Psoas muscle (tissue), 8 donors: ENCODE results near the gene ZBTB46. TPM values are rescaled to one million over a fixed set of nuclear protein-coding genes. Genes with fewer than 3 reads are reported as not detected.

Experiments used
- ATAC-seq, 4 donors: fragments of 200-7000 bp; cut with Tn5 transposase; one replicate each; pipeline ENCODE4 v1.9.1; 2020; ENCODE audit warnings: moderate library complexity in 3 of 4, mild to moderate bottlenecking in 2 of 4
- DNase-seq, 2 donors: peaks; one replicate each; pipeline ENCODE4 v3.0.0-alpha.2; 2020
- H3K27ac ChIP-seq: fragments of 200-600 bp; one replicate; pipeline ENCODE4 v1.8.0; 2022
- H3K27me3 ChIP-seq, 3 donors: fragments of 200-600 bp in 1 of 3; one replicate each; pipeline versions ENCODE4 v1.6.1 to v1.8.0; 2013 to 2022; ENCODE audit warnings: low read length in 2 of 3, mild to moderate bottlenecking in 2 of 3, moderate library complexity in 1 of 3; ENCODE audit not compliant: insufficient read depth in 3 of 3
- H3K36me3 ChIP-seq, 2 donors: fragments of 200-600 bp in 1 of 2; one replicate each; pipeline versions ENCODE4 v1.6.1 to v1.8.0; 2013 to 2022; ENCODE audit warnings: low read depth in 1 of 2, mild to moderate bottlenecking in 1 of 2, moderate library complexity in 1 of 2; ENCODE audit not compliant: insufficient read depth in 1 of 2
- H3K4me1 ChIP-seq: fragments of 200-600 bp; one replicate; pipeline ENCODE4 v1.8.0; 2022
- H3K4me3 ChIP-seq: fragments of 200-600 bp; one replicate; pipeline ENCODE4 v1.8.0; 2022; ENCODE audit warnings: mild to moderate bottlenecking
- H3K9me3 ChIP-seq: fragments of 200-600 bp; one replicate; pipeline ENCODE4 v1.8.0; 2022
- WGBS, 3 donors: extraction: QIAGEN DNeasy Blood & Tissue Kit; methylation state at CpG; one replicate each; pipeline versions ENCODE4 v1.1.6 to v1.1.7; 2013; 5-methylcytosine and 5-hydroxymethylcytosine counted together
- intact Hi-C, 2 donors: fragments of 100-400 bp; cut with DNase I; formaldehyde crosslinking; loops; one replicate each; pipeline versions ENCODE4 v1.11.0 to v1.14.2; 2022
- polyA plus RNA-seq, 3 donors: library from polyadenylated mRNA; stranded (reverse); fragments of 200-250 nt; gene quantifications; one replicate each; pipeline ENCODE4 v1.2.3, GENCODE V29; 2013
- total RNA-seq, 4 donors: library from RNA; stranded (reverse); fragmentation: NEBNext Ultra II Directional in 2 of 4; extraction: Animal tissue kit (Norgen Biotek cat#: 25700) in 2 of 4; gene quantifications; one replicate each; pipeline versions ENCODE4 v1.2.1 to v1.2.4, GENCODE V29; 2021 to 2023
- TF ChIP-seq, protein P1 (sequence below): fragments of 200-600 bp; IDR thresholded peaks from one replicate; pipeline ENCODE4 v1.8.0; 2022; ENCODE audit warnings: antibody characterized with exemption
- donor health status: healthy with polysubstance abuse.
- donor health status: DM: no; HTN: no; CAD: no; lungs with moderate emphysema.
- donor health status: Bipolar disorder and iron deficiency.
- donor health status: healthy.
- donor health status: DM: yes; HTN: yes; CAD: no.
- donor health status: DM: no; HTN: no; CAD: no.
- donor health status: DM: no; HTN: no; CAD: no.
- donor health status: DM: yes; HTN: yes; CAD: no.

Gene ZBTB46
- total and polyA plus RNA-seq, 7 donors, result 1.3 to 6.4 (median 4.5) TPM

DNA sequence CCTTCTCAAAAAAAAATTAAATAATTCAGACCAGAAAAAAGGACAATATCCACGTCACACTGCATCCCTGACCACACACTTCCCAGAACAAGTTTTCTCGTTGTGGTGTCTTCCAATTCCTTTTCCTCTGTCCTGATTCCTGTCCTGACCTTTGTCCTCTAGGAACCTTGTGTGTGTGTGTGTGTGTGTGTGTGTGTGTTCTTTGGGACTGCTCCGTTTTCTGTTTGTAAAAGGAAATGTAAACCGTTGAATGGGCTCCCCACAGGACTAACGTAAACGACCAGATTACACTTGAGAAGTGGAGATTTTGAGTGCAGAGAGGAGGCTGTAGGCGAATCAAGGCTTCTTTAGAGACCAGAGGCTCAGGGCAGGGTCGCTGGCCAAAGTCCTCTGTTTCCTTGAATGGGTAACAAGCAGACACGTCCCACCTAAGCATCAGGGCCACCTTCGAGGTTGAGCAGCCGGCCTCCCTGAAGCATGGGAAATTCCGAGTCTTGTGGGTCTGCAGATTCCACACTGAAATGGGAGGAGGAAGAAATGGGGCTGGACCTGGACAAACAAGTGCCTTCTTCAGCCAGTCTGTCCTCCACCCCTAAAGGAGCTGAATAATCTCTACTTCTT, 7.3 kb downstream of the ZBTB46 start:
- no peak overlapping the region for H3K4me3 ChIP-seq
- ATAC-seq, result no peak
- WGBS, 3 donors, result 59 to 68% (median 63%) methylated on average over 12 of the region's 12 CpGs
- DNase-seq, result no peak
- no peaks in the 10 kb centered on the region for H3K9me3 ChIP-seq
- no peaks in the 10 kb centered on the region for H3K4me1 ChIP-seq
- TF ChIP-seq, protein P1, sequence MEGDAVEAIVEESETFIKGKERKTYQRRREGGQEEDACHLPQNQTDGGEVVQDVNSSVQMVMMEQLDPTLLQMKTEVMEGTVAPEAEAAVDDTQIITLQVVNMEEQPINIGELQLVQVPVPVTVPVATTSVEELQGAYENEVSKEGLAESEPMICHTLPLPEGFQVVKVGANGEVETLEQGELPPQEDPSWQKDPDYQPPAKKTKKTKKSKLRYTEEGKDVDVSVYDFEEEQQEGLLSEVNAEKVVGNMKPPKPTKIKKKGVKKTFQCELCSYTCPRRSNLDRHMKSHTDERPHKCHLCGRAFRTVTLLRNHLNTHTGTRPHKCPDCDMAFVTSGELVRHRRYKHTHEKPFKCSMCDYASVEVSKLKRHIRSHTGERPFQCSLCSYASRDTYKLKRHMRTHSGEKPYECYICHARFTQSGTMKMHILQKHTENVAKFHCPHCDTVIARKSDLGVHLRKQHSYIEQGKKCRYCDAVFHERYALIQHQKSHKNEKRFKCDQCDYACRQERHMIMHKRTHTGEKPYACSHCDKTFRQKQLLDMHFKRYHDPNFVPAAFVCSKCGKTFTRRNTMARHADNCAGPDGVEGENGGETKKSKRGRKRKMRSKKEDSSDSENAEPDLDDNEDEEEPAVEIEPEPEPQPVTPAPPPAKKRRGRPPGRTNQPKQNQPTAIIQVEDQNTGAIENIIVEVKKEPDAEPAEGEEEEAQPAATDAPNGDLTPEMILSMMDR, result no peak
- no peaks in the 10 kb centered on the region for H3K36me3 ChIP-seq
- no peak overlapping the region for H3K27ac ChIP-seq
- H3K27me3 ChIP-seq, result peaks cover 0 to 2% (median 0%) of the 10 kb centered on the region in 3 donors
- intact Hi-C loops, result no loop called here

DNA sequence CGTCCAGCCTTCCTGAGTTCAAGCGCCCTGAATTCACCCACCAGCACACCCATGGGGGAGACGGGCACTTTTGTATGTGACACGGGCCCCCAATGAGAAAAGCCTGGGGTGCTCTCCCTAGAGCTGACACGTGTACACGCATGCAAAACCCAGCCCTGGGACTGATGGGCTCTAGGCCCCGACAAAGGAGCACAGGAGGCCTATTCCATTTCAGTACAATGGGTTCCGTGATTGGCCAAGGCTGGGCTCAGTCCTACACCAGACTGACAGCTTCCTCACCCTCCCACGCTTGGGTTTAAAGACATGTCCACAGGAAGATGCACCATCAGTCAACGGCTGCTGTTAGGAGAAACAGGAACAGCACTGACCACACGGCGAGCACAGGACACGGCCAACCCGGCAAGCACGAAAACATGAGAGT, 8.8 kb downstream of the ZBTB46 start:
- no peak for DNase-seq
- Histone ChIP-seq H3K27me3 (no peaks in the 10 kb centered on the region), H3K27ac (no peak overlapping the region), H3K9me3 (no peaks in the 10 kb centered on the region), H3K4me1 (no peaks in the 10 kb centered on the region), H3K4me3 (no peak overlapping the region), H3K36me3 (no peaks in the 10 kb centered on the region)
- intact Hi-C loops, result no loop called here
- TF ChIP-seq, protein P1, result no peak
- no peak for ATAC-seq
- WGBS, 3 donors, result 63 to 72% (median 72%) methylated on average over 15 of the region's 15 CpGs

DNA sequence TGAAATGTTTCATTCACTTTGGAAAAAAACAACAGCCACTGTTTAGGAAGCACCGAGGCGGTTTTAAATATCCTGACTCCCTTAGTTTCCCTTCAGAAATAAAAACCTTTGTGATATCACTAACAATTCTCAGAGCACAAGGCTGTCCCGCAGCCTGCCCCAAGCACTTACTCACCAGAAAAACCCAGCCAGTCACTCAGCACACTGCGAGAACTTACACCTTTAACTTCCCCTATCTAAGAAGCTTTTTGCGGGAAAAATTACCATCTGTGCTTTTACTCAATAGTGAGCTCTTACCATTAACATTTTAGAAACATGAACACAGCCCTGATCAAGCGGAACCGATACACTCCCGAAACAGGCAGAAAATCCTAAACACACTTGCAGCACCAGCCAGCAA, 9.3 kb downstream of the ZBTB46 start:
- Histone ChIP-seq H3K4me3 (no peak overlapping the region), H3K27me3 (no peaks in the 10 kb centered on the region), H3K27ac (no peak overlapping the region), H3K36me3 (no peaks in the 10 kb centered on the region), H3K4me1 (no peaks in the 10 kb centered on the region), H3K9me3 (no peaks in the 10 kb centered on the region)
- TF ChIP-seq, protein P1, result no peak
- intact Hi-C loops, result no loop called here
- 81 to 82% (median 82%) methylated on average over 8 of the region's 8 CpGs for WGBS, 3 donors
- DNase-seq, result no peak
- no peak for ATAC-seq

DNA sequence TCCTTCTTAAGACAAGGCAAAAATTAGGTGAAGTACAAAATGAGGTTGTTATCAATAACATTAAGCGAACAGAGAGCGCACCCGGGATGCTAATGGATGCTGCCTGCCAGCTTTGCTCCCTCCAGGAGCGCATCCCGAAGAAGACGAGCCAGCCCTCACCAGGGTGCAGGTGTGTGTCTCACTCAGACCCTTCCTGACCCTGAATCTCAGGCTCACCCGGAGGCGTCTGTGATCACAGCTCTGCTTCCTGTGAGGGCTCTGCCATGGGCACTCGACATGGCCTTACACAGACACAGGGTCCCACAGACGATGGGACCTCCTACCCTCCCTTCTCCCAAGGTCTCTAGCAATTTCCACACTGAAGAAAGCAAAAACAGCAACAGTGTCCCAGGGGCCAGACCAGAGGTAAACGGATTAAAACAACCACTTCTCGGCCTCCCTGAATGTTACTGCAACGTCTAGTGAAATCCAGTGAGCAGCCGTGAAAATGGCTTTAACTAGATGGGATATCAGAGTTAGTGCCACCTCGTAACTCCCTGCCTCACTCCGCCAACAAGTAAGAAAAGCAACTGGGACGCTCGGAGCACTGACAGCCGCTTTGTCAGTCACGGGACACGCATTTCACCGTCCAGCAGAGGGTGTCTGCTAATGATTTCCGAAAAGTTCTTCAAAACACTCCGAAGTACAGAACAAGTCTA, 11.7 kb downstream of the ZBTB46 start:
- peak overlapping the region; percentile 27 for H3K27ac ChIP-seq
- no peak for DNase-seq
- TF ChIP-seq, protein P1, result peak; percentile 44
- H3K9me3 ChIP-seq, result no peaks in the 10 kb centered on the region
- intact Hi-C loops, result no loop called here
- ATAC-seq, result peak; percentile 57 to 73 (median 61)
- WGBS, 3 donors, result 34 to 41% (median 35%) methylated on average over 24 of the region's 24 CpGs
- no peaks in the 10 kb centered on the region for H3K27me3 ChIP-seq
- H3K4me3 ChIP-seq, result peak overlapping the region; percentile 31
- no peaks in the 10 kb centered on the region for H3K4me1 ChIP-seq
- no peaks in the 10 kb centered on the region for H3K36me3 ChIP-seq
